AG04450 (cell line): ENCODE results near the gene TRPV3. TPM values are rescaled to one million over a fixed set of nuclear protein-coding genes. Genes with fewer than 3 reads are reported as not detected.
"Not testable (repeated sequence)": the region's sequence is repeated elsewhere in the genome, so short reads cannot be mapped to it uniquely, and the experiment has no call there.

Experiments used
- CTCF ChIA-PET: fragments of 300-600, 350-600 bp; formaldehyde crosslinking; extraction: SDS; loops from one replicate; lab custom pipeline; 2022; ENCODE audit warnings: antibody characterized with exemption, inconsistent platforms; lab: Charles Lee
- POLR2A ChIA-PET: fragments of 350-600 bp; formaldehyde crosslinking; extraction: SDS; loops from one replicate; lab custom pipeline; 2021; ENCODE audit warnings: antibody characterized with exemption, inconsistent platforms; lab: Yijun Ruan, JAX
- DNase-seq: peaks from one replicate; pipeline ENCODE4 v3.0.0-alpha.2; 2011; ENCODE audit warnings: low read depth, low spot score
- H3K27ac ChIP-seq: one replicate; pipeline ENCODE4 v1.5.1; 2012; ENCODE audit warnings: low read depth, low read length, control low read depth
- H3K27me3 ChIP-seq: one replicate; pipeline ENCODE4 v1.6.0; 2012; ENCODE audit warnings: low read length; ENCODE audit not compliant: control insufficient read depth, insufficient read depth
- H3K4me3 ChIP-seq: 2 replicates; pipeline ENCODE4 v1.5.1; 2011; ENCODE audit warnings: mild to moderate bottlenecking, low read depth, low read length, control low read depth
- H3K9me3 ChIP-seq: 2 replicates; pipeline ENCODE4 v1.5.1; 2012; ENCODE audit warnings: low read length; ENCODE audit not compliant: control insufficient read depth, insufficient read depth
- CTCF ChIP-seq: IDR thresholded peaks from 2 replicates; pipeline ENCODE4 v1.5.1; 2011; ENCODE audit warnings: low read depth, low read length, control low read depth, inconsistent platforms
- polyA plus RNA-seq: library from polyadenylated mRNA; depleted of rRNA; stranded (reverse); fragments of >200 nt; gene quantifications from 2 replicates; pipeline ENCODE4 v1.2.3, GENCODE V29; 2011

The TRPV3 gene
- polyA plus RNA-seq, 1 experiment: 0.24 TPM

GRCh38 chr17:3524024-3524423, 33.6 kb downstream of the TRPV3 start:
- POLR2A ChIA-PET: no interaction called here
- no peak for TF ChIP-seq CTCF
- Histone ChIP-seq H3K27ac (no peak overlapping the region), H3K9me3 (0 out of 2 replicates have a peak, but pooled peaks cover under 1% of the 10 kb centered on the region), H3K27me3 (peaks cover 3% of the 10 kb centered on the region), H3K4me3 (no peak overlapping the region)
- CTCF ChIA-PET: no interaction called here
- no peak for DNase-seq

- H3K4me3 ChIP-seq, POLR2A ChIA-PET, DNase-seq, H3K27me3 ChIP-seq, H3K27ac ChIP-seq: not testable (repeated sequence)
- peaks cover 13% of the 10 kb centered on the region for H3K9me3 ChIP-seq
- CTCF ChIA-PET: interaction anchor here (0.7 kb wide), 1 partner anchor 129 kb away, joined by 4 read pairs; no protein-coding TSS in a partner anchor
These were observed 38.1 kb downstream of the TRPV3 start for GRCh38 chr17:3519472-3519871.

- POLR2A ChIA-PET: no interaction called here
- no peak for TF ChIP-seq CTCF
- CTCF ChIA-PET: no interaction called here
These were observed 42.7 kb downstream of the TRPV3 start for GRCh38 chr17:3514873-3515272.

GRCh38 chr17:3514167-3514566, 43.4 kb downstream of the TRPV3 start:
- H3K27me3 ChIP-seq, POLR2A ChIA-PET, H3K4me3 ChIP-seq, DNase-seq, H3K27ac ChIP-seq, CTCF ChIA-PET: not testable (repeated sequence)
- peaks cover 13% of the 10 kb centered on the region for H3K9me3 ChIP-seq

More at GRCh38 chr17:3514873-3515272, 42.7 kb downstream of the TRPV3 start:
- no peak for DNase-seq
- H3K27ac ChIP-seq: no peak overlapping the region
- H3K27me3 ChIP-seq: no peaks in the 10 kb centered on the region
- H3K9me3 ChIP-seq: peaks cover 13% of the 10 kb centered on the region
- no peak overlapping the region for H3K4me3 ChIP-seq

- Histone ChIP-seq H3K9me3 (peaks cover 7% of the 10 kb centered on the region), H3K4me3 (no peak overlapping the region), H3K27ac (no peak overlapping the region), H3K27me3 (no peaks in the 10 kb centered on the region)
- no peak for TF ChIP-seq CTCF
- no peak for DNase-seq
- ChIA-PET POLR2A (no interaction called here), CTCF (no interaction called here)
These were observed 44.1 kb downstream of the TRPV3 start for GRCh38 chr17:3513305-3514035.

GRCh38 chr17:3512505-3513171, 45.0 kb downstream of the TRPV3 start:
- Histone ChIP-seq H3K27me3 (no peaks in the 10 kb centered on the region), H3K4me3 (no peak overlapping the region), H3K27ac (no peak overlapping the region), H3K9me3 (peaks cover under 1% of the 10 kb centered on the region)
- no peak for TF ChIP-seq CTCF
- no peak for DNase-seq
- ChIA-PET CTCF (no interaction called here), POLR2A (no interaction called here)
